ENCODE measurements around the gene TSBP1. TPM values are rescaled to one million over a fixed set of nuclear protein-coding genes. Genes with fewer than 3 reads are reported as not detected.

TSBP1 gene
- total RNA-seq (2022; extraction: Qiagen RNA extraction): not detected in 5 replicates

DNA sequence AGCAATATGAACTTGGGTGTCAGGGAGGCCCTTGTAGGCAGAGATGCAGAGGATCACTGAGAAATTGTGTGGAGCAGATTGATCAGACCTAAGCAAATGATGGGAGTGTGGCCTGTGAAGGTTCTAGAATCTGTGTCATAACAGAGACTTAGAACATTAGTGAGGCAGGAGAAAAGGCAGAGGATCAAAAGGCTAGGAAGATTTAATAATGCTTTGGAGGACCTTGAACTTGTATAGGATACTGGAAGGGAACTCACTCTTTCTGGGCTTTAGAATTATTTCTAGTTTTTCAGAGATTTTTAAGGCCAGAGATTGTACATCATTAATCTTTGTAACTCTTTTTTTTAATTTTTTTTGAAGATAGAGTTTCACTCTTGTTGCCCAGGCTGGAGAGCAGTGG is at the start of gene TSBP1:
Gene TSBP1 (minus strand): TSS at position 101 of the 400 bp plus-strand sequence. CDS start 197 bp downstream, outside the sequence.

DNA sequence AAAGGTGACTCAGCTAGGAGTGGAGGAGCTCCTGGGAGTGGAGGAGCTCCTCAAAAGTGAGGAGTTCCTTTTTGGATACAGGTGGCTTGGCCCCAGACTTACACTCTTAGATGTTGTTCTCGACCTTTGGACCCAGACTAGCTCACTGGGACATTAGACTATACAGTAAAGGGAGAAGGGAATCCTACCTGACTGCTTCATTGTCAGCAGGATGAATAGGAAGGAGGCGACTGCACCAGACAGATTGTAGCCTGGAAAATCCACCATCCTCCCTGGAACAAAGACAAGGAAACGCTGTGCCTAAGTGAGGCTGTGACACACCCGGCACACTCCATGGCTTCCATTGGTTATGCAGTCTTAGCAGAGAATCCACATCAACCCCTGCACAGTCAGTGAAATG is 35.2 kb upstream of the TSBP1 start, which contains the start of gene BTNL2:
Gene BTNL2 (minus strand): TSS at position 325 of the 400 bp plus-strand sequence. CDS start 58 bp downstream, at position 267.

Other genes with a start within 250 kb of the TSBP1 start
- gene ATF6B, start 243.7 kb downstream of the TSBP1 start, total RNA-seq (2022; extraction: Qiagen RNA extraction): 31.1 to 34.2 TPM (median 32.9 TPM) in 5 replicates
- gene FKBPL, start 241.6 kb downstream of the TSBP1 start, total RNA-seq (2022; extraction: Qiagen RNA extraction): 6.2 to 7.1 TPM (median 6.7 TPM) in 5 replicates
- 0.56 to 1.0 TPM (median 0.63 TPM) in 5 replicates for gene PRRT1, start 220.0 kb downstream of the TSBP1 start, total RNA-seq (2022; extraction: Qiagen RNA extraction)
- 6.9 to 8.9 TPM (median 8.3 TPM) in 5 replicates for gene PPT2, start 217.8 kb downstream of the TSBP1 start, total RNA-seq (2022; extraction: Qiagen RNA extraction)
- gene EGFL8, start 207.3 kb downstream of the TSBP1 start, total RNA-seq (2022; extraction: Qiagen RNA extraction): 0.69 to 2.5 TPM (median 1.8 TPM) in 5 replicates
- gene AGPAT1, start 195.8 kb downstream of the TSBP1 start, total RNA-seq (2022; extraction: Qiagen RNA extraction): 38.0 to 40.4 TPM (median 39.4 TPM) in 5 replicates
- 34.1 to 48.8 TPM (median 44.7 TPM) in 5 replicates for gene RNF5, start 193.5 kb downstream of the TSBP1 start, total RNA-seq (2022; extraction: Qiagen RNA extraction)
- gene AGER, start 187.7 kb downstream of the TSBP1 start, total RNA-seq (2022; extraction: Qiagen RNA extraction): 1.2 to 2.3 TPM (median 1.6 TPM) in 5 replicates
- 13.5 to 17.2 TPM (median 15.7 TPM) in 5 replicates for gene PBX2, start 181.7 kb downstream of the TSBP1 start, total RNA-seq (2022; extraction: Qiagen RNA extraction)
- 0.23 to 0.47 TPM (median 0.45 TPM) in 5 replicates for gene GPSM3, start 179.3 kb downstream of the TSBP1 start, total RNA-seq (2022; extraction: Qiagen RNA extraction)
- 0.57 to 0.80 TPM (median 0.75 TPM) in 5 replicates for gene NOTCH4, start 147.8 kb downstream of the TSBP1 start, total RNA-seq (2022; extraction: Qiagen RNA extraction)
- gene BTNL2, start 35.3 kb upstream of the TSBP1 start, total RNA-seq (2022; extraction: Qiagen RNA extraction): not detected in 5 replicates
- gene HLA-DRA, start 68.0 kb upstream of the TSBP1 start, total RNA-seq (2022; extraction: Qiagen RNA extraction): not detected in 5 replicates
- not detected in 5 replicates for gene HLA-DRB5, start 158.4 kb upstream of the TSBP1 start, total RNA-seq (2022; extraction: Qiagen RNA extraction)
- not detected in 5 replicates for gene HLA-DRB1, start 217.9 kb upstream of the TSBP1 start, total RNA-seq (2022; extraction: Qiagen RNA extraction)

All from A549 treated with Hydrocortisone at 1 μM for 4 hours (cell line).